Caco-2 (cell line): ENCODE results near the gene ACTL8. TPM values are rescaled to one million over a fixed set of nuclear protein-coding genes. Genes with fewer than 3 reads are reported as not detected.

ENCODE experiments used
- BruUV-seq: library from RNA; stranded (reverse); fragments of 400-500 nt; replicated peaks from 2 replicates; lab custom pipeline; 2021; lab: Mats Ljungman, UMichigan
- CTCF ChIA-PET: fragments of 300-600 bp; sonication (Branson Sonifier 250); formaldehyde crosslinking; loops from one replicate; lab custom pipeline; 2022; ENCODE audit warnings: antibody characterized with exemption; lab: Charles Lee
- POLR2A ChIA-PET: fragments of 300-600 bp; sonication (Branson Sonifier 250); formaldehyde crosslinking; loops from one replicate; lab custom pipeline; 2022; ENCODE audit warnings: antibody characterized with exemption; lab: Charles Lee
- DNase-seq, 2 experiments: peaks; one replicate each; pipeline versions ENCODE4 v3.0.0 to v3.0.0-alpha.2; 2020 to 2022
- H3K27me3 ChIP-seq: replicated peaks from 2 replicates; pipeline ENCODE4 v1.6.0; 2011; ENCODE audit warnings: low read length; ENCODE audit not compliant: control insufficient read depth, insufficient read depth
- H3K36me3 ChIP-seq: 2 replicates; pipeline ENCODE4 v1.5.1; 2011; ENCODE audit warnings: low read length; ENCODE audit not compliant: control insufficient read depth, insufficient read depth
- H3K4me1 ChIP-seq: fragments of 250-450 bp; sonication (Bioruptor Pico); 2 replicates; pipeline ENCODE4 v1.5.1; 2020; ENCODE audit warnings: mild to moderate bottlenecking
- H3K4me3 ChIP-seq: 2 replicates; pipeline ENCODE4 v1.5.1; 2011; ENCODE audit warnings: low read depth, mild to moderate bottlenecking, control low read depth, low read length
- H3K9me3 ChIP-seq: fragments of 250-450 bp; sonication (Bioruptor Pico); 2 replicates; pipeline ENCODE4 v1.5.1; 2020; ENCODE audit warnings: mild to moderate bottlenecking, moderate library complexity
- H3K27ac Mint-ChIP-seq: one replicate; pipeline ENCODE4 v1.8.0; 2022; ENCODE audit warnings: mixed read lengths; ENCODE audit not compliant: unreplicated experiment
- H3K27me3 Mint-ChIP-seq: one replicate; pipeline ENCODE4 v1.8.0; 2022; ENCODE audit warnings: mixed read lengths; ENCODE audit not compliant: insufficient read depth, unreplicated experiment
- H3K36me3 Mint-ChIP-seq: one replicate; pipeline ENCODE4 v1.8.0; 2022; ENCODE audit warnings: mild to moderate bottlenecking, mixed read lengths; ENCODE audit not compliant: insufficient read depth, unreplicated experiment
- H3K4me1 Mint-ChIP-seq: one replicate; pipeline ENCODE4 v1.8.0; 2022; ENCODE audit warnings: low read depth, mixed read lengths; ENCODE audit not compliant: unreplicated experiment
- H3K4me3 Mint-ChIP-seq: one replicate; pipeline ENCODE4 v1.8.0; 2022; ENCODE audit warnings: mild to moderate bottlenecking, moderate library complexity, mixed read lengths; ENCODE audit not compliant: unreplicated experiment
- H3K9me3 Mint-ChIP-seq: one replicate; pipeline ENCODE4 v1.8.0; 2022; ENCODE audit warnings: mixed read lengths; ENCODE audit not compliant: unreplicated experiment
- CTCF ChIP-seq, 2 experiments: fragments of 200-600 bp in 1 of 2; IDR thresholded peaks; 1 replicate in 1 of 2; 2 replicates in 1 of 2; pipeline versions ENCODE4 v1.5.1 to v1.8.0; 2011 to 2022; ENCODE audit warnings: antibody characterized with exemption in 1 of 2, control low read depth in 1 of 2, inconsistent platforms in 1 of 2, low read depth in 1 of 2, low read length in 1 of 2, mild to moderate bottlenecking in 1 of 2, moderate library complexity in 1 of 2; ENCODE audit not compliant: insufficient read depth in 1 of 2, severe bottlenecking in 1 of 2, unreplicated experiment in 1 of 2
- intact Hi-C: fragments of 100-400 bp; cut with micrococcal nuclease; formaldehyde crosslinking; loops from one replicate; pipeline ENCODE4 v1.10.0; 2022; ENCODE audit not compliant: unreplicated experiment
- total RNA-seq: library from RNA; stranded (reverse); gene quantifications from 2 replicates; pipeline ENCODE4 v1.2.3, GENCODE V29; 2022

ACTL8 gene
- total RNA-seq, 1 experiment from 2014 or later, result 79.3 TPM

DNA sequence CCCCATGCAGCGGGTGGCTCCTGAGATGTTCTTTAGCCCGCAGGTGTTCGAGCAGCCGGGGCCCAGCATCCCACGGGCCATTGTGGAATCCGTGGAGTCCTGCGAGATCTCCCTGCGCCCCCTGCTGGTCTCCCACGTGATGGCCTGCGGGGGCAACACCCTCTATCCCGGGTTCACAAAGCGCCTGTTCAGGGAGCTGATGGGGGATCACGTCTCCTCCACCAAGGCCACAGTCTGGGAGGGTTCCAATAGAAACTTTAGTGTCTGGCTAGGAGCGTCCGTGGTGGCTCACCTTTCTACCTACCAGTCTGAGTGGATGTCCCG, 71.0 kb downstream of the ACTL8 start:
- no peaks in the 10 kb centered on the region for H3K27me3 ChIP-seq
- ChIA-PET CTCF (interaction anchor here (0.8 kb wide), 1 partner anchor 66 kb away, joined by 3 read pairs; no protein-coding TSS in a partner anchor), POLR2A (no interaction called here)
- H3K4me3 ChIP-seq, result no peak overlapping the region
- H3K36me3 Mint-ChIP-seq, result peaks cover 8% of the 10 kb centered on the region
- peak; percentile 46 to 51 for DNase-seq
- peak; percentile 33 to 47 for TF ChIP-seq CTCF (IDR thresholded peaks at IDR 0.05; ENCODE audit: insufficient read depth in 1 of 2, low read depth in 1 of 2, low read length in 1 of 2, severe bottlenecking in 1 of 2, unreplicated experiment in 1 of 2)
- H3K4me1 ChIP-seq, result no peaks in the 10 kb centered on the region
- no peaks in the 10 kb centered on the region for H3K9me3 Mint-ChIP-seq
- H3K4me1 Mint-ChIP-seq, result no peaks in the 10 kb centered on the region
- H3K27ac Mint-ChIP-seq, result no peak overlapping the region
- H3K27me3 Mint-ChIP-seq, result no peaks in the 10 kb centered on the region
- BruUV-seq, result no TSS peak
- intact Hi-C loops, result loop anchor here (5.0 kb wide), 1 partner anchor 164 kb away; no protein-coding TSS in a partner anchor
- no peaks in the 10 kb centered on the region for H3K9me3 ChIP-seq
- H3K4me3 Mint-ChIP-seq, result no peak overlapping the region
- no peaks in the 10 kb centered on the region for H3K36me3 ChIP-seq

DNA sequence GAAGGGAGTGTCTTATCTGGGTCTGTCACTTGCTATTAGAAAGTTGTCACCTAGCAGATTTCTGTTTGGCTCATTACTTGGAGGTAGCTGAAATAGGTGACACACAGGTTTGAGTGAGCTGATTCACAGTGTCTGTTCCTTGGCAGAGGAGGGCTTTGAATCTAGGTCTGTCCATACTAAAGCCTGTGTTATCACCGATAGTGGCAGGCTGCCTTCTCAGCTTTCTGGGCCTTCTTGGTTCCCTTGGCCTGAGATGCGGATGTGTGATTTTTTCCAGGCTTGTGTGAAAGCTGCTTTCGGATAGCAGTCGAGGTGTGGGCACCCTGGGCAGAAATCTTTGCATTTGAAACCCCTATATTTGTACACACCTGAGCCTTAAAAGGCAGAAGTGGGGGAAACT, 73.9 kb downstream of the ACTL8 start:
- POLR2A ChIA-PET, result no interaction called here
- Histone ChIP-seq H3K4me3 (no peak overlapping the region), H3K36me3 (no peaks in the 10 kb centered on the region), H3K9me3 (no peaks in the 10 kb centered on the region), H3K4me1 (no peaks in the 10 kb centered on the region), H3K27me3 (no peaks in the 10 kb centered on the region)
- H3K36me3 Mint-ChIP-seq, result peaks cover 8% of the 10 kb centered on the region
- H3K27me3 Mint-ChIP-seq, result no peaks in the 10 kb centered on the region
- no peak overlapping the region for H3K27ac Mint-ChIP-seq
- H3K9me3 Mint-ChIP-seq, result no peaks in the 10 kb centered on the region
- H3K4me1 Mint-ChIP-seq, result no peaks in the 10 kb centered on the region
- CTCF ChIA-PET, result no interaction called here
- no peak for TF ChIP-seq CTCF (IDR thresholded peaks at IDR 0.05; ENCODE audit: insufficient read depth in 1 of 2, low read depth in 1 of 2, low read length in 1 of 2, severe bottlenecking in 1 of 2, unreplicated experiment in 1 of 2)
- no TSS peak for BruUV-seq
- no peak overlapping the region for H3K4me3 Mint-ChIP-seq
- no peak for DNase-seq
- intact Hi-C loops, result loop anchor here (5.0 kb wide), 1 partner anchor 167 kb away; no protein-coding TSS in a partner anchor

- Mint-ChIP-seq H3K4me3 (no peak overlapping the region), H3K4me1 (no peaks in the 10 kb centered on the region), H3K27me3 (no peaks in the 10 kb centered on the region)
Measured at GRCh38 chr1:17829579-17829978, 74.4 kb downstream of the ACTL8 start.

More at GRCh38 chr1:17829579-17829978, 74.4 kb downstream of the ACTL8 start:
- DNase-seq, result no peak
- H3K27me3 ChIP-seq, result no peaks in the 10 kb centered on the region
- no peaks in the 10 kb centered on the region for H3K4me1 ChIP-seq
- H3K9me3 ChIP-seq, result no peaks in the 10 kb centered on the region
- ChIA-PET CTCF (no interaction called here), POLR2A (no interaction called here)
- no peaks in the 10 kb centered on the region for H3K9me3 Mint-ChIP-seq
- no peaks in the 10 kb centered on the region for H3K36me3 ChIP-seq
- no TSS peak for BruUV-seq
- intact Hi-C loops, result loop anchor here (5.0 kb wide), 1 partner anchor 167 kb away; no protein-coding TSS in a partner anchor
- TF ChIP-seq CTCF (IDR thresholded peaks at IDR 0.05; ENCODE audit: insufficient read depth in 1 of 2, low read depth in 1 of 2, low read length in 1 of 2, severe bottlenecking in 1 of 2, unreplicated experiment in 1 of 2), result no peak
- H3K27ac Mint-ChIP-seq, result no peak overlapping the region
- no peak overlapping the region for H3K4me3 ChIP-seq
- peaks cover 6% of the 10 kb centered on the region for H3K36me3 Mint-ChIP-seq
